H1 (cell line): Measurements from ENCODE around the gene TBX15. TPM values are rescaled to one million over a fixed set of nuclear protein-coding genes. Genes with fewer than 3 reads are reported as not detected.

Experiments
- PHF8 ChIP-seq: fragments of 200-600 bp; sonication (generic); conservative IDR thresholded peaks from 2 replicates; pipeline ENCODE4 v1.7.1; 2012; ENCODE audit warnings: low read depth, mild to moderate bottlenecking, inconsistent platforms, low read length, moderate library complexity
- polyA plus RNA-seq, 7 experiments: library from polyadenylated mRNA; depleted of rRNA in 3 of 7; stranded (reverse) in 5 of 7; unstranded in 2 of 7; fragments of >200 nt in 5 of 7; fragments of 200-250 nt in 2 of 7; gene quantifications; 1 replicate in 5 of 7; 2 replicates in 1 of 7; 4 replicates in 1 of 7; pipeline versions ENCODE4 v1.2.1 to v1.2.3, GENCODE V29; 2011 to 2013; ENCODE audit warnings: missing spikeins in 2 of 7, mixed read lengths in 2 of 7
- total RNA-seq: library from RNA; stranded (reverse); fragmentation: NEBNext Ultra II Directional; extraction: Animal tissue kit (Norgen Biotek cat#: 25700); gene quantifications from 2 replicates; pipeline ENCODE4 v1.2.1, GENCODE V29; 2021

Gene TBX15
- total and polyA plus RNA-seq, 2 of the 8 experiments (the other 6 are each of a cell fraction or from before 2014, with no cell fraction given): 0.14 to 0.24 TPM

- TF ChIP-seq PHF8: no peak
These were observed 10.5 kb downstream of the TBX15 start (continued) for GRCh38 chr1:118977600-118977999.
